BE2C (cell line): Measurements from ENCODE around the gene ADAMTSL3.

Experiments
- DNase-seq: peaks from one replicate; pipeline ENCODE4 v3.0.0-alpha.2; 2020
- H3K27me3 ChIP-seq: fragments of 250-450 bp; sonication (Bioruptor Pico); 2 replicates; pipeline ENCODE4 v1.5.1; 2020; ENCODE audit warnings: mild to moderate bottlenecking
- H3K36me3 ChIP-seq: fragments of 250-450 bp; sonication (Bioruptor Pico); 2 replicates; pipeline ENCODE4 v1.5.1; 2020; ENCODE audit warnings: mild to moderate bottlenecking
- H3K4me1 ChIP-seq: fragments of 250-450 bp; sonication (Bioruptor Pico); 2 replicates; pipeline ENCODE4 v1.5.1; 2020
- H3K4me3 ChIP-seq: 2 replicates; pipeline ENCODE4 v1.5.1; 2011; ENCODE audit warnings: low read depth, low read length
- H3K9me3 ChIP-seq: fragments of 250-450 bp; sonication (Bioruptor Pico); 2 replicates; pipeline ENCODE4 v1.5.1; 2020
- TF ChIP-seq, protein P1 (sequence below): IDR thresholded peaks from 2 replicates; pipeline ENCODE4 v1.5.1; 2012; ENCODE audit warnings: mild to moderate bottlenecking, low read depth, low read length

Gene ADAMTSL3

GRCh38 chr15:83848315-83849050, 194.6 kb downstream of the ADAMTSL3 start:
- no peaks in the 10 kb centered on the region for H3K27me3 ChIP-seq
- H3K4me3 ChIP-seq, result no peak overlapping the region
- no peak for DNase-seq
- H3K9me3 ChIP-seq, result no peaks in the 10 kb centered on the region
- no peaks in the 10 kb centered on the region for H3K4me1 ChIP-seq
- TF ChIP-seq, protein P1, sequence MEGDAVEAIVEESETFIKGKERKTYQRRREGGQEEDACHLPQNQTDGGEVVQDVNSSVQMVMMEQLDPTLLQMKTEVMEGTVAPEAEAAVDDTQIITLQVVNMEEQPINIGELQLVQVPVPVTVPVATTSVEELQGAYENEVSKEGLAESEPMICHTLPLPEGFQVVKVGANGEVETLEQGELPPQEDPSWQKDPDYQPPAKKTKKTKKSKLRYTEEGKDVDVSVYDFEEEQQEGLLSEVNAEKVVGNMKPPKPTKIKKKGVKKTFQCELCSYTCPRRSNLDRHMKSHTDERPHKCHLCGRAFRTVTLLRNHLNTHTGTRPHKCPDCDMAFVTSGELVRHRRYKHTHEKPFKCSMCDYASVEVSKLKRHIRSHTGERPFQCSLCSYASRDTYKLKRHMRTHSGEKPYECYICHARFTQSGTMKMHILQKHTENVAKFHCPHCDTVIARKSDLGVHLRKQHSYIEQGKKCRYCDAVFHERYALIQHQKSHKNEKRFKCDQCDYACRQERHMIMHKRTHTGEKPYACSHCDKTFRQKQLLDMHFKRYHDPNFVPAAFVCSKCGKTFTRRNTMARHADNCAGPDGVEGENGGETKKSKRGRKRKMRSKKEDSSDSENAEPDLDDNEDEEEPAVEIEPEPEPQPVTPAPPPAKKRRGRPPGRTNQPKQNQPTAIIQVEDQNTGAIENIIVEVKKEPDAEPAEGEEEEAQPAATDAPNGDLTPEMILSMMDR, result no peak
- no peaks in the 10 kb centered on the region for H3K36me3 ChIP-seq

DNA sequence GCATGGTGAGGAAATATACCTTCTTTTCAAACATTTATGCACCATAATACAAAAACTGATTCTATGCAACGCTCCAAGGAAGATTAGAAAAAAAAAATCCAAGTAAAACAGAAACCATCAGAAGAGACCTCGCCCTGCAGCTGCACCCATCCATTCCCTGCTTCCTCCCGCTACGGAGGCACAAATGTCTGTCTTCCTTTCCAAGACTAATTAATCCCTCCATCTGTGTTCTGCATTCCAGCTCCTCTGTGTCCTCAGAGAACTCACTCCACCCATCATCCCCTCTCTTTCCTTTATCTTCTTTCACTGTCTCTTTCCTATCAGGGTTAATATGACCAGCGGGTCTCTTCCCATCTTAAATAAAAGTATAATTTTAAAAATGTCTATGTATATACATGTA, 196.1 kb downstream of the ADAMTSL3 start:
- Histone ChIP-seq H3K36me3 (no peaks in the 10 kb centered on the region), H3K27me3 (no peaks in the 10 kb centered on the region), H3K4me3 (no peak overlapping the region), H3K9me3 (no peaks in the 10 kb centered on the region), H3K4me1 (no peaks in the 10 kb centered on the region)
- no peak for DNase-seq
- TF ChIP-seq, protein P1, result no peak

- Histone ChIP-seq H3K4me1 (no peaks in the 10 kb centered on the region), H3K9me3 (no peaks in the 10 kb centered on the region), H3K36me3 (no peaks in the 10 kb centered on the region), H3K4me3 (no peak overlapping the region), H3K27me3 (no peaks in the 10 kb centered on the region)
- DNase-seq, result no peak
- TF ChIP-seq, protein P1, result no peak
Measured at GRCh38 chr15:83850501-83851245, 196.8 kb downstream of the ADAMTSL3 start.

DNA sequence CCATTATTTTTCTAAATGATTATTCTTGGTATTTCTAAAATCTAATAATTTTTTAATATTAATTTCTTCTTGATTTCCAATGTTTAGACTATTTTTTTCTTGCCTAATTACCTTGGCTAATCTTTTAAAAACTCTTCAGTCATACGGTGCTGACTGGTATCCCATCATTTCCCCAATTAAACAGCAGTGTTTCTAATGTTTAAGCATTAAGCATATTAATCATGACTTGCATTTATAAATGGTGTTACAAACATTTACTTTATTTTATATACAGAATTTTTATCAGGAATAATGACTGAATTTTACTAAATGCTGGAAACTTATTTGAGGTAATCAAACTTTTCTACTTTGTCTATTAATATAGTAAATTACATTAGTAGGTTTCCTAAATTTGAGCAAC, 199.3 kb downstream of the ADAMTSL3 start:
- TF ChIP-seq, protein P1, result no peak
- Histone ChIP-seq H3K36me3 (no peaks in the 10 kb centered on the region), H3K27me3 (no peaks in the 10 kb centered on the region), H3K4me1 (no peaks in the 10 kb centered on the region), H3K4me3 (no peak overlapping the region), H3K9me3 (no peaks in the 10 kb centered on the region)
- no peak for DNase-seq

GRCh38 chr15:83854321-83854720, 200.4 kb downstream of the ADAMTSL3 start:
- TF ChIP-seq, protein P1, result no peak
- Histone ChIP-seq H3K4me3 (no peak overlapping the region), H3K36me3 (no peaks in the 10 kb centered on the region), H3K27me3 (no peaks in the 10 kb centered on the region), H3K4me1 (no peaks in the 10 kb centered on the region), H3K9me3 (no peaks in the 10 kb centered on the region)
- DNase-seq, result no peak
